Endothelial cell (in vitro differentiated cells): ENCODE results near the gene ADAM21. TPM values are rescaled to one million over a fixed set of nuclear protein-coding genes. Genes with fewer than 3 reads are reported as not detected.
"Not testable (repeated sequence)": the region's sequence is repeated elsewhere in the genome, so short reads cannot be mapped to it uniquely, and the experiment has no call there.

Source experiments
- DNase-seq: peaks from one replicate; pipeline ENCODE4 v3.0.0; 2021; ENCODE audit warnings: low spot score
- H3K27ac Mint-ChIP-seq: one replicate; pipeline ENCODE4 v1.8.0; 2021; ENCODE audit warnings: mixed read lengths, inconsistent platforms; ENCODE audit not compliant: unreplicated experiment
- H3K27me3 Mint-ChIP-seq: one replicate; pipeline ENCODE4 v1.8.0; 2021; ENCODE audit warnings: mild to moderate bottlenecking, moderate library complexity, mixed read lengths, inconsistent platforms; ENCODE audit not compliant: unreplicated experiment
- H3K36me3 Mint-ChIP-seq: one replicate; pipeline ENCODE4 v1.8.0; 2021; ENCODE audit warnings: mild to moderate bottlenecking, low read depth, mixed read lengths, inconsistent platforms; ENCODE audit not compliant: unreplicated experiment
- H3K4me1 Mint-ChIP-seq: one replicate; pipeline ENCODE4 v1.8.0; 2021; ENCODE audit warnings: mild to moderate bottlenecking, mixed read lengths, inconsistent platforms; ENCODE audit not compliant: unreplicated experiment
- H3K4me3 Mint-ChIP-seq: one replicate; pipeline ENCODE4 v1.8.0; 2021; ENCODE audit warnings: mild to moderate bottlenecking, mixed read lengths, inconsistent platforms; ENCODE audit not compliant: unreplicated experiment
- H3K9me3 Mint-ChIP-seq: one replicate; pipeline ENCODE4 v1.8.0; 2021; ENCODE audit warnings: mixed read lengths, inconsistent platforms; ENCODE audit not compliant: unreplicated experiment
- total RNA-seq: library from RNA; stranded (reverse); fragmentation: NEBNext Ultra II Directional; extraction: Animal tissue kit (Norgen Biotek cat#: 25700); gene quantifications from one replicate; pipeline ENCODE4 v1.2.1, GENCODE V29; 2021; ENCODE audit not compliant: unreplicated experiment
- TF ChIP-seq, protein P1 (sequence below): fragments of 200-600 bp; sonication (generic); IDR thresholded peaks from one replicate; pipeline ENCODE4 v1.5.0; 2021; ENCODE audit warnings: antibody characterized with exemption; ENCODE audit not compliant: unreplicated experiment

ADAM21 gene
- total RNA-seq, 1 donor from 2014 or later: not detected

- no peaks in the 10 kb centered on the region for H3K27me3 Mint-ChIP-seq
Observed at GRCh38 chr14:70472253-70473159, 20.5 kb downstream of the ADAM21 start.

DNA sequence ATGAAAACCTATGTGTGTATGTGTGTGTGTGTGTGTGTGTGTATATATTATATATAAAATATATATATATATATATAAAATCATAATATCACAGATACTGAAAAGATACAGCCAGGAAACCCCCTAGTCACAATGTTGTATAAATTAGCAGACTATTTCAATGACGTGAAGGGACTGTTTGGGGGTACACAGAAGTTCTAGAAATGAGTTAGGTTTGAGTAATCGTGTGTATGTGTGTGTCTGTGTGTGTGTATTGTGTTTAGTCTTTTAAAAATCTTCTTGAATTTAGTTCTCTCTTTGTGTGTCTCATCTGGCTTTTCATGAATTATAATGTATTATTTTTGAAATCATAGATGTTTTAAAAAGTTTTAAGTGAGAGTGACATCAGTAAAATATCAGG lies 21.9 kb downstream of the ADAM21 start:
- no peak for DNase-seq
- TF ChIP-seq, protein P1, sequence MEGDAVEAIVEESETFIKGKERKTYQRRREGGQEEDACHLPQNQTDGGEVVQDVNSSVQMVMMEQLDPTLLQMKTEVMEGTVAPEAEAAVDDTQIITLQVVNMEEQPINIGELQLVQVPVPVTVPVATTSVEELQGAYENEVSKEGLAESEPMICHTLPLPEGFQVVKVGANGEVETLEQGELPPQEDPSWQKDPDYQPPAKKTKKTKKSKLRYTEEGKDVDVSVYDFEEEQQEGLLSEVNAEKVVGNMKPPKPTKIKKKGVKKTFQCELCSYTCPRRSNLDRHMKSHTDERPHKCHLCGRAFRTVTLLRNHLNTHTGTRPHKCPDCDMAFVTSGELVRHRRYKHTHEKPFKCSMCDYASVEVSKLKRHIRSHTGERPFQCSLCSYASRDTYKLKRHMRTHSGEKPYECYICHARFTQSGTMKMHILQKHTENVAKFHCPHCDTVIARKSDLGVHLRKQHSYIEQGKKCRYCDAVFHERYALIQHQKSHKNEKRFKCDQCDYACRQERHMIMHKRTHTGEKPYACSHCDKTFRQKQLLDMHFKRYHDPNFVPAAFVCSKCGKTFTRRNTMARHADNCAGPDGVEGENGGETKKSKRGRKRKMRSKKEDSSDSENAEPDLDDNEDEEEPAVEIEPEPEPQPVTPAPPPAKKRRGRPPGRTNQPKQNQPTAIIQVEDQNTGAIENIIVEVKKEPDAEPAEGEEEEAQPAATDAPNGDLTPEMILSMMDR: no peak
- Mint-ChIP-seq H3K27me3 (no peaks in the 10 kb centered on the region), H3K4me3 (no peak overlapping the region), H3K9me3 (peaks cover 6% of the 10 kb centered on the region), H3K27ac (no peak overlapping the region), H3K36me3 (peaks cover 19% of the 10 kb centered on the region), H3K4me1 (no peaks in the 10 kb centered on the region)

More at GRCh38 chr14:70472253-70473159, 20.5 kb downstream of the ADAM21 start:
- no peak for DNase-seq
- no peaks in the 10 kb centered on the region for H3K4me1 Mint-ChIP-seq
- H3K4me3 Mint-ChIP-seq: no peak overlapping the region
- TF ChIP-seq, protein P1: no peak
- peaks cover 6% of the 10 kb centered on the region for H3K9me3 Mint-ChIP-seq
- no peak overlapping the region for H3K27ac Mint-ChIP-seq
- H3K36me3 Mint-ChIP-seq: peaks cover 19% of the 10 kb centered on the region

DNA sequence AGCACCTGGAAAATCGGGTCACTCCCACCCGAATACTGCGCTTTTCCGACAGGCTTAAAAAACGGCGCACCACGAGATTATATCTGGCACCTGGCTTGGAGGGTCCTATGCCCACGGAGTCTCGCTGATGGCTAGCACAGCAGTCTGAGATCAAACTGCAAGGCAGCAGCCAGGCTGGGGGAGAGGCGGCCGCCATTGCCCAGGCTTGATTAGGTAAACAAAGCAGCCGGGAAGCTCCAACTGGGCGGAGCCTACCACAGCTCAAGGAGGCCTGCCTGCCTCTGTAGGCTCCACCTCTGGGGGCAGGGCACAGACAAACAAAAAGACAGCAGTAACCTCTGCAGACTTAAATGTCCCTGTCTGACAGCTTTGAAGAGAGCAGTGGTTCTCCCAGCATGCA lies 23.5 kb downstream of the ADAM21 start:
- not testable (repeated sequence) for H3K27ac Mint-ChIP-seq, H3K4me3 Mint-ChIP-seq, H3K9me3 Mint-ChIP-seq

DNA sequence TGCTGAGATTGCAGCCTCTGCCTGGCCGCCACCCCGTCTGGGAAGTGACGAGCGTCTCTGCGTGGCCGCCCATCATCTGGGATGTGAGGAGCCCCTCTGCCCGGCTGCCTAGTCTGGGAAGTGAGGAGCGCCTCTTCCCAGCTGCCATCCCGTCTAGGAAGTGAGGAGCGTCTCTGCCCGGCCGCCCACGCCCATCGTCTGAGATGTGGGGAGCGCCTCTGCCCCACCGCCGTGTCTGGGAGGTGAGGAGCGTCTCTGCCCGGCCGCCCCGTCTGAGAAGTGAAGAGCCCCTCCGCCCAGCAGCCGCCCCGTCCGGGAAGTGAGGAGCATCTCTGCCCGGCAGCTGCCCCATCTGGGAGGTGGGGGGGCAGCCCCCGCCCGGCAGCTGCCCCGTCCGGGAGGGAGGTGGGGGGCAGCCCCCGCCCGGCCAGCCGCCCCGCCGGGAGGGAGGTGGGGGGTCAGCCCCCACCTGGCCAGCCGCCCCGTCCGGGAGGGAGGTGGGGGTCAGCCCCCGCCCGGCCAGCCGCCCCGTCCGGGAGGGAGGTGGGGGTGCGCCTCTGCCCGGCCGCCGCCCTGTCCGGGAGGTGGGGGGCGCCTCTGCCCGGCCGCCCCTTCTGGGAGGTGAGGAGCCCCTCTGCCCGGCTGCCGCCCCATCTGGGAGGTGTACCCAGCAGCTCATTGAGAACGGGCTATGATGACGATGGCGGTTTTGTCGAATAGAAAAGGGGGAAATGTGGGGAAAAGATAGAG lies 25.6 kb downstream of the ADAM21 start:
- H3K9me3 Mint-ChIP-seq, H3K4me1 Mint-ChIP-seq, H3K4me3 Mint-ChIP-seq, H3K27ac Mint-ChIP-seq, H3K27me3 Mint-ChIP-seq: not testable (repeated sequence)
- DNase-seq: peak; percentile 3
- peaks cover 14% of the 10 kb centered on the region for H3K36me3 Mint-ChIP-seq

More for the DNA sequence above, 23.5 kb downstream of the ADAM21 start:
- peaks cover 14% of the 10 kb centered on the region for H3K36me3 Mint-ChIP-seq
- not testable (repeated sequence) for DNase-seq, H3K4me1 Mint-ChIP-seq, H3K27me3 Mint-ChIP-seq

DNA sequence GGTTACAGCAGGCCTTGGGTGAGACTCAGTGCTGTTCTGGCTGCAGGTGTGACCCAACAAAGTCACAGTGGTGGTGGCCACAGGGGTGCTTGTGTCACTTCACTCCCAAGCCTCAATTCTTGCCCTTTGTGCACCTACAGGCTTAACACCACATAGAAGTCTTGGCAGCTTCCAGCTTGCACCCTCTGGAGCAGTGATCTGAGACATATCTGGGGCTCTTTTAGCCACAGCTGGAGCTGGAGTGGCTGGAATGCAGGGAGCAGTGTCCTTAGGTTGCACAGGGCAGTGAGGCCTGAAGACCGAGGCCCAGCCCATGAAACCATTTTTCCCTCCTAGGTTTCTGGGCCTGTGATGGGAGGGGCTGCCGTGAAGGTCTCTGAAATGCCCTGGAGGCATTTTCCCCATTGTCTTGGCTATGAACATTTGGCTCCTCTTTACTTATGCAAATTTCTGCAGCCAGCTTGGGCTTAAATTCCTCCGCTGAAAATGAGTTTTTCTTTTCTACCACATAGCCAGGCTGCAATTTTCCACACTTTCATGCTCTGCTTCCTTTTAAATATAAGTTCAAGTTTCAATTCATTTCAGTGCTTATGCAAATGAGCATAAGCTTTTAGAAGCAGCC lies 37.7 kb downstream of the ADAM21 start:
- DNase-seq: no peak
- Mint-ChIP-seq H3K27me3 (peaks cover 7% of the 10 kb centered on the region), H3K27ac (no peak overlapping the region), H3K36me3 (peaks cover 40% of the 10 kb centered on the region), H3K4me1 (no peaks in the 10 kb centered on the region), H3K4me3 (no peak overlapping the region), H3K9me3 (peaks cover 18% of the 10 kb centered on the region)
- TF ChIP-seq, protein P1: no peak
